Stimulated activated CD4-positive, alpha-beta T cell treated with anti-CD3 and anti-CD28 coated beads, Interleukin-15, amount 100 ng/mL, for 1 hour (primary cell): ENCODE data around the gene FNIP2.
"Not testable (repeated sequence)": the region's sequence is repeated elsewhere in the genome, so short reads cannot be mapped to it uniquely, and the experiment has no call there.

Experiments
- DNase-seq, 2 donors: peaks; one replicate each; pipeline ENCODE4 v3.0.0-alpha.2; 2020; ENCODE audit warnings: low read depth in 1 of 2, low spot score in 1 of 2

FNIP2 gene

GRCh38 chr4:158903079-158903456 is 134.2 kb downstream of the FNIP2 start:
- no peak for DNase-seq

- DNase-seq: no peak
These were observed 134.7 kb downstream of the FNIP2 start for GRCh38 chr4:158903472-158904043.

GRCh38 chr4:158904815-158905214 is 136.0 kb downstream of the FNIP2 start:
- no peak for DNase-seq

- no peak for DNase-seq
These were observed 137.2 kb downstream of the FNIP2 start for GRCh38 chr4:158906073-158906472.

GRCh38 chr4:158912390-158912789 is 143.6 kb downstream of the FNIP2 start:
- DNase-seq: no peak

GRCh38 chr4:158912806-158913205 is 144.0 kb downstream of the FNIP2 start:
- no peak for DNase-seq

GRCh38 chr4:158913766-158914165 is 144.9 kb downstream of the FNIP2 start:
- DNase-seq: no peak

- no peak for DNase-seq
These were observed 145.4 kb downstream of the FNIP2 start for GRCh38 chr4:158914218-158914617.

GRCh38 chr4:158915683-158916241 is 146.9 kb downstream of the FNIP2 start:
- DNase-seq: no peak

GRCh38 chr4:158920452-158920996 is 151.7 kb downstream of the FNIP2 start:
- DNase-seq: not testable (repeated sequence)

- DNase-seq: not testable (repeated sequence)
These were observed 158.9 kb downstream of the FNIP2 start for GRCh38 chr4:158927774-158928173.

- DNase-seq: no peak
These were observed 161.3 kb downstream of the FNIP2 start for GRCh38 chr4:158929939-158930638.

- no peak for DNase-seq
These were observed 161.8 kb downstream of the FNIP2 start for GRCh38 chr4:158930639-158930972.

- no peak for DNase-seq
These were observed 164.4 kb downstream of the FNIP2 start for GRCh38 chr4:158933236-158933635.

GRCh38 chr4:158934996-158935669 is 166.3 kb downstream of the FNIP2 start:
- no peak for DNase-seq

GRCh38 chr4:158936238-158936637 is 167.4 kb downstream of the FNIP2 start:
- no peak for DNase-seq

- no peak for DNase-seq
These were observed 169.6 kb downstream of the FNIP2 start for GRCh38 chr4:158938220-158939044.

- DNase-seq: no peak
These were observed 171.4 kb downstream of the FNIP2 start for GRCh38 chr4:158940271-158940670.

GRCh38 chr4:158941321-158941720 is 172.5 kb downstream of the FNIP2 start:
- DNase-seq: no peak

- DNase-seq: no peak
These were observed 173.1 kb downstream of the FNIP2 start for GRCh38 chr4:158941895-158942294.

- DNase-seq: no peak
These were observed 176.8 kb downstream of the FNIP2 start for GRCh38 chr4:158945529-158946108.
